Measurements from ENCODE around the gene GPR150.

DNA sequence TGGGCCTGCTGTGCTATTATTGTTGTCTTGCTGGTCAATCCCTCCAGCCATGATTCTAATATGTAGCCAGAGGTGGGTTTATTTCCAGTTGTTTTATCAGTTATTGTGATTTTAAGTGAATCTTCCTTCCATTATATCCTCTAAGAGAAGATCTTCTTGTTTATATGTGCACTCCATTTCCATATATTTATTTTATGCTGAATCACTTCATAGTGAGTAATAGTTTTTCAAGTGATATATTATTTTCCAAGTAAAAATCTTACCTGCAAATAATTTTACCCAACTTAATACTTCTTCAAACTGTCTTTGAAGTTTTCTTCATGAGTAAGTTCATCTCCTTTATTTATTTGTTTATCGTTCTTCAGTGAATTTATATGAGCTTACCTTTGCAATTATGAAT is 13.5 kb upstream of the GPR150 start:
- TF ChIP-seq, protein P1, sequence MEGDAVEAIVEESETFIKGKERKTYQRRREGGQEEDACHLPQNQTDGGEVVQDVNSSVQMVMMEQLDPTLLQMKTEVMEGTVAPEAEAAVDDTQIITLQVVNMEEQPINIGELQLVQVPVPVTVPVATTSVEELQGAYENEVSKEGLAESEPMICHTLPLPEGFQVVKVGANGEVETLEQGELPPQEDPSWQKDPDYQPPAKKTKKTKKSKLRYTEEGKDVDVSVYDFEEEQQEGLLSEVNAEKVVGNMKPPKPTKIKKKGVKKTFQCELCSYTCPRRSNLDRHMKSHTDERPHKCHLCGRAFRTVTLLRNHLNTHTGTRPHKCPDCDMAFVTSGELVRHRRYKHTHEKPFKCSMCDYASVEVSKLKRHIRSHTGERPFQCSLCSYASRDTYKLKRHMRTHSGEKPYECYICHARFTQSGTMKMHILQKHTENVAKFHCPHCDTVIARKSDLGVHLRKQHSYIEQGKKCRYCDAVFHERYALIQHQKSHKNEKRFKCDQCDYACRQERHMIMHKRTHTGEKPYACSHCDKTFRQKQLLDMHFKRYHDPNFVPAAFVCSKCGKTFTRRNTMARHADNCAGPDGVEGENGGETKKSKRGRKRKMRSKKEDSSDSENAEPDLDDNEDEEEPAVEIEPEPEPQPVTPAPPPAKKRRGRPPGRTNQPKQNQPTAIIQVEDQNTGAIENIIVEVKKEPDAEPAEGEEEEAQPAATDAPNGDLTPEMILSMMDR (conservative IDR thresholded peaks at IDR 0.05; ENCODE audit: low read depth, low read length): no peak
- TF ChIP-seq CEBPB (IDR thresholded peaks at IDR 0.05; ENCODE audit: low read depth, low read length) (no peak), POLR2A (IDR thresholded peaks at IDR 0.05; ENCODE audit: low read depth, low read length) (no peak), SMC3 (IDR thresholded peaks at IDR 0.05; ENCODE audit: low read depth, low read length) (no peak), RAD21 (IDR thresholded peaks at IDR 0.05; ENCODE audit: low read length) (no peak), MXI1 (IDR thresholded peaks at IDR 0.05; ENCODE audit: borderline replicate concordance, low read depth, low read length) (no peak), FOS (IDR thresholded peaks at IDR 0.05; ENCODE audit: low read depth, low read length) (no peak), MAZ (IDR thresholded peaks at IDR 0.05; ENCODE audit: borderline replicate concordance, low read depth, low read length) (no peak), MAFK (IDR thresholded peaks at IDR 0.05; ENCODE audit: low read depth, low read length) (no peak), CHD1 (IDR thresholded peaks at IDR 0.05; ENCODE audit: low read depth, low read length) (no peak), RFX5 (IDR thresholded peaks at IDR 0.05; ENCODE audit: low read depth, low read length) (no peak), RCOR1 (IDR thresholded peaks at IDR 0.05; ENCODE audit: insufficient replicate concordance, low read length) (no peak)
- TF ChIP-seq, protein P2, sequence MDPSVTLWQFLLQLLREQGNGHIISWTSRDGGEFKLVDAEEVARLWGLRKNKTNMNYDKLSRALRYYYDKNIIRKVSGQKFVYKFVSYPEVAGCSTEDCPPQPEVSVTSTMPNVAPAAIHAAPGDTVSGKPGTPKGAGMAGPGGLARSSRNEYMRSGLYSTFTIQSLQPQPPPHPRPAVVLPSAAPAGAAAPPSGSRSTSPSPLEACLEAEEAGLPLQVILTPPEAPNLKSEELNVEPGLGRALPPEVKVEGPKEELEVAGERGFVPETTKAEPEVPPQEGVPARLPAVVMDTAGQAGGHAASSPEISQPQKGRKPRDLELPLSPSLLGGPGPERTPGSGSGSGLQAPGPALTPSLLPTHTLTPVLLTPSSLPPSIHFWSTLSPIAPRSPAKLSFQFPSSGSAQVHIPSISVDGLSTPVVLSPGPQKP (IDR thresholded peaks at IDR 0.05; ENCODE audit: borderline replicate concordance, low read depth, low read length): no peak
- TF ChIP-seq, protein P3, sequence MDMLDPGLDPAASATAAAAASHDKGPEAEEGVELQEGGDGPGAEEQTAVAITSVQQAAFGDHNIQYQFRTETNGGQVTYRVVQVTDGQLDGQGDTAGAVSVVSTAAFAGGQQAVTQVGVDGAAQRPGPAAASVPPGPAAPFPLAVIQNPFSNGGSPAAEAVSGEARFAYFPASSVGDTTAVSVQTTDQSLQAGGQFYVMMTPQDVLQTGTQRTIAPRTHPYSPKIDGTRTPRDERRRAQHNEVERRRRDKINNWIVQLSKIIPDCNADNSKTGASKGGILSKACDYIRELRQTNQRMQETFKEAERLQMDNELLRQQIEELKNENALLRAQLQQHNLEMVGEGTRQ (IDR thresholded peaks at IDR 0.05; ENCODE audit: low read depth, low read length): no peak

All from IMR-90 (cell line).